DOHH2 (cell line): ENCODE results near the gene TIAM2.

ENCODE experiments used
- CTCF ChIP-seq: fragments of 200-600 bp; sonication (generic); IDR thresholded peaks from one replicate; pipeline ENCODE4 v1.5.1; 2014; ENCODE audit warnings: antibody characterized with exemption, mild to moderate bottlenecking, low read depth, low read length; ENCODE audit not compliant: poor library complexity, severe bottlenecking
- EZH2phosphoT487 ChIP-seq: fragments of 200-600 bp; sonication (generic); IDR thresholded peaks from 2 replicates; pipeline ENCODE4 v1.6.1; 2017; ENCODE audit warnings: borderline replicate concordance, mild to moderate bottlenecking, antibody characterized with exemption, low read length, moderate library complexity, mixed read lengths

- TF ChIP-seq CTCF (no peak), EZH2phosphoT487 (no peak)
Measured at GRCh38 chr6:155078331-155078745, 83.2 kb downstream of the TIAM2 start.
